T-helper 17 cell (primary cell): ENCODE measurements around the gene SACM1L. TPM values are rescaled to one million over a fixed set of nuclear protein-coding genes. Genes with fewer than 3 reads are reported as not detected.

ENCODE experiments used
- ATAC-seq: fragments of 150-1000 bp; cut with Tn5 transposase; 2 replicates; pipeline ENCODE4 v1.10.0; 2021; ENCODE audit warnings: mild to moderate bottlenecking, moderate library complexity
- DNase-seq, 3 donors: peaks; one replicate each; pipeline versions ENCODE4 v3.0.0 to v3.0.0-alpha.2; 2020 to 2021
- H3K9me3 ChIP-seq: one replicate; pipeline ENCODE4 v1.7.0; 2013; ENCODE audit warnings: low read length, mild to moderate bottlenecking; ENCODE audit not compliant: control insufficient read depth, poor library complexity, severe bottlenecking
- H3K27ac Mint-ChIP-seq: one replicate; pipeline ENCODE4 v1.8.0; 2022; ENCODE audit warnings: mild to moderate bottlenecking, moderate library complexity, mixed read lengths
- H3K27me3 Mint-ChIP-seq: one replicate; pipeline ENCODE4 v1.8.0; 2022; ENCODE audit warnings: mixed read lengths
- H3K36me3 Mint-ChIP-seq: one replicate; pipeline ENCODE4 v1.8.0; 2022; ENCODE audit warnings: low read depth, mixed read lengths
- H3K4me1 Mint-ChIP-seq: one replicate; pipeline ENCODE4 v1.8.0; 2022; ENCODE audit warnings: mild to moderate bottlenecking, mixed read lengths
- H3K4me3 Mint-ChIP-seq: one replicate; pipeline ENCODE4 v1.8.0; 2022; ENCODE audit warnings: mild to moderate bottlenecking, moderate library complexity, mixed read lengths
- total RNA-seq, 4 donors: library from RNA in 2 of 4; stranded (reverse) in 2 of 4; gene quantifications; one replicate each; pipeline ENCODE4 v1.2.3 and lab custom pipeline; 2022 to 2026

The SACM1L gene
- total RNA-seq, 2 donors from 2014 or later = 61.0 to 62.5 TPM

- no peaks in the 10 kb centered on the region for H3K36me3 Mint-ChIP-seq
- no peaks in the 10 kb centered on the region for H3K9me3 ChIP-seq
- no peak overlapping the region for H3K4me3 Mint-ChIP-seq
- peak; percentile 60 to 81 (median 66) for DNase-seq
- no peak overlapping the region for H3K27ac Mint-ChIP-seq
- no peaks in the 10 kb centered on the region for H3K27me3 Mint-ChIP-seq
- peaks cover 10% of the 10 kb centered on the region for H3K4me1 Mint-ChIP-seq
- ATAC-seq = peak; percentile 93
Measured at GRCh38 chr3:45656575-45657363, 32.4 kb upstream of the SACM1L start.

GRCh38 chr3:45657853-45658252 is 31.3 kb upstream of the SACM1L start:
- ATAC-seq (no peak), DNase-seq (no peak)
- H3K9me3 ChIP-seq = no peaks in the 10 kb centered on the region
- Mint-ChIP-seq H3K4me3 (no peak overlapping the region), H3K4me1 (peaks cover 5% of the 10 kb centered on the region), H3K27ac (no peak overlapping the region), H3K27me3 (no peaks in the 10 kb centered on the region), H3K36me3 (no peaks in the 10 kb centered on the region)

GRCh38 chr3:45659661-45660566 is 29.3 kb upstream of the SACM1L start:
- Mint-ChIP-seq H3K27ac (no peak overlapping the region), H3K4me3 (no peak overlapping the region), H3K36me3 (no peaks in the 10 kb centered on the region), H3K27me3 (no peaks in the 10 kb centered on the region), H3K4me1 (peaks cover 13% of the 10 kb centered on the region)
- no peaks in the 10 kb centered on the region for H3K9me3 ChIP-seq
- DNase-seq (peak; percentile 32 to 35 (median 34)), ATAC-seq (no peak)

GRCh38 chr3:45660567-45660901 is 28.7 kb upstream of the SACM1L start:
- H3K36me3 Mint-ChIP-seq = no peaks in the 10 kb centered on the region
- no peak for ATAC-seq
- no peaks in the 10 kb centered on the region for H3K27me3 Mint-ChIP-seq
- H3K9me3 ChIP-seq = no peaks in the 10 kb centered on the region
- no peak for DNase-seq
- H3K27ac Mint-ChIP-seq = no peak overlapping the region
- H3K4me3 Mint-ChIP-seq = no peak overlapping the region
- H3K4me1 Mint-ChIP-seq = peaks cover 18% of the 10 kb centered on the region

- H3K4me1 Mint-ChIP-seq = peaks cover 22% of the 10 kb centered on the region
Measured at GRCh38 chr3:45664578-45664977, 24.6 kb upstream of the SACM1L start.

GRCh38 chr3:45665101-45665572 is 24.1 kb upstream of the SACM1L start:
- peaks cover 18% of the 10 kb centered on the region for H3K4me1 Mint-ChIP-seq
- H3K9me3 ChIP-seq = no peaks in the 10 kb centered on the region
- peak overlapping the region; percentile 93 for H3K4me3 Mint-ChIP-seq
- no peaks in the 10 kb centered on the region for H3K27me3 Mint-ChIP-seq
- peaks cover 2% of the 10 kb centered on the region for H3K36me3 Mint-ChIP-seq
- DNase-seq (peak in 2 of 3 donors; percentile 43 to 62), ATAC-seq (peak; percentile 73)
- H3K27ac Mint-ChIP-seq = peak overlapping the region; percentile 92

More at GRCh38 chr3:45664578-45664977, 24.6 kb upstream of the SACM1L start:
- peaks cover 2% of the 10 kb centered on the region for H3K36me3 Mint-ChIP-seq
- peak overlapping the region; percentile 93 for H3K4me3 Mint-ChIP-seq
- ATAC-seq = peak; percentile 94
- peak overlapping the region; percentile 92 for H3K27ac Mint-ChIP-seq
- no peaks in the 10 kb centered on the region for H3K9me3 ChIP-seq
- H3K27me3 Mint-ChIP-seq = no peaks in the 10 kb centered on the region
- DNase-seq = peak; percentile 25 to 56 (median 41)

- H3K27me3 Mint-ChIP-seq = no peaks in the 10 kb centered on the region
- H3K4me1 Mint-ChIP-seq = peaks cover 17% of the 10 kb centered on the region
- no peaks in the 10 kb centered on the region for H3K9me3 ChIP-seq
- peaks cover 2% of the 10 kb centered on the region for H3K36me3 Mint-ChIP-seq
- no peak for DNase-seq
- H3K27ac Mint-ChIP-seq = peak overlapping the region; percentile 16
- peak overlapping the region; percentile 63 for H3K4me3 Mint-ChIP-seq
- ATAC-seq = no peak
Measured at GRCh38 chr3:45666757-45667431, 22.3 kb upstream of the SACM1L start.

- DNase-seq = no peak
- Mint-ChIP-seq H3K27ac (no peak overlapping the region), H3K4me3 (no peak overlapping the region), H3K27me3 (no peaks in the 10 kb centered on the region), H3K4me1 (peaks cover 17% of the 10 kb centered on the region), H3K36me3 (peaks cover 2% of the 10 kb centered on the region)
- no peaks in the 10 kb centered on the region for H3K9me3 ChIP-seq
- no peak for ATAC-seq
Measured at GRCh38 chr3:45667569-45667934, 21.6 kb upstream of the SACM1L start.

GRCh38 chr3:45670436-45670835 is 18.8 kb upstream of the SACM1L start:
- Mint-ChIP-seq H3K36me3 (peaks cover 2% of the 10 kb centered on the region), H3K27ac (no peak overlapping the region), H3K4me1 (peaks cover 4% of the 10 kb centered on the region)

GRCh38 chr3:45670991-45671390 is 18.2 kb upstream of the SACM1L start:
- no peak for ATAC-seq
- Mint-ChIP-seq H3K4me1 (peaks cover 4% of the 10 kb centered on the region), H3K36me3 (peaks cover 2% of the 10 kb centered on the region), H3K27me3 (no peaks in the 10 kb centered on the region), H3K27ac (no peak overlapping the region), H3K4me3 (no peak overlapping the region)
- H3K9me3 ChIP-seq = no peaks in the 10 kb centered on the region
- no peak for DNase-seq

More at GRCh38 chr3:45670436-45670835, 18.8 kb upstream of the SACM1L start:
- H3K9me3 ChIP-seq = no peaks in the 10 kb centered on the region
- no peaks in the 10 kb centered on the region for H3K27me3 Mint-ChIP-seq
- no peak overlapping the region for H3K4me3 Mint-ChIP-seq
- ATAC-seq (no peak), DNase-seq (no peak)

GRCh38 chr3:45673273-45673672 is 15.9 kb upstream of the SACM1L start:
- peaks cover 9% of the 10 kb centered on the region for H3K4me1 Mint-ChIP-seq
- DNase-seq (no peak), ATAC-seq (no peak)
- no peaks in the 10 kb centered on the region for H3K36me3 Mint-ChIP-seq
- H3K27ac Mint-ChIP-seq = peak overlapping the region; percentile 93
- no peaks in the 10 kb centered on the region for H3K9me3 ChIP-seq
- no peak overlapping the region for H3K4me3 Mint-ChIP-seq
- H3K27me3 Mint-ChIP-seq = no peaks in the 10 kb centered on the region

- no peaks in the 10 kb centered on the region for H3K9me3 ChIP-seq
- peaks cover 9% of the 10 kb centered on the region for H3K4me1 Mint-ChIP-seq
- DNase-seq = no peak
- peak overlapping the region; percentile 80 for H3K4me3 Mint-ChIP-seq
- no peaks in the 10 kb centered on the region for H3K36me3 Mint-ChIP-seq
- H3K27ac Mint-ChIP-seq = peak overlapping the region; percentile 93
- H3K27me3 Mint-ChIP-seq = no peaks in the 10 kb centered on the region
- ATAC-seq = peak; percentile 50
Measured at GRCh38 chr3:45676325-45677032, 12.7 kb upstream of the SACM1L start.
